ENCODE results near the gene TEX19.
"Not testable (repeated sequence)": the region's sequence is repeated elsewhere in the genome, so short reads cannot be mapped to it uniquely, and the experiment has no call there.

Gene TEX19

DNA sequence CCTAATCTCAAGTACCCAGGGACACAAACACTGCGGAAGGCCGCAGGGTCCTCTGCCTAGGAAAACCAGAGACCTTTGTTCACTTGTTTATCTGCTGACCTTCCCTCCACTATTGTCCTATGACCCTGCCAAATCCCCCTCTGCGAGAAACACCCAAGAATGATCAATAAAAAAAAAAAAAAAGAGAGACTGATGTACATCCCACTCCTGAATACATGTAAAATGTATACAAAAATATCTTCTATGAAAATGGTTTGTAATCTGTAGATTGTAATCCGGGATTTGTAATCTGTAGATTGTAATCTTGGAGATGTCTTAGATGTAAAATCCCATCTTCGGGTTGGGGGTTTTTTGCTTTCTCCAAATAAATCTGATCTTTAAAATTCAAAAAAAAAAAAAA is 18.2 kb downstream of the TEX19 start:
- DNase-seq (ENCODE audit: low spot score), result not testable (repeated sequence)

DNA sequence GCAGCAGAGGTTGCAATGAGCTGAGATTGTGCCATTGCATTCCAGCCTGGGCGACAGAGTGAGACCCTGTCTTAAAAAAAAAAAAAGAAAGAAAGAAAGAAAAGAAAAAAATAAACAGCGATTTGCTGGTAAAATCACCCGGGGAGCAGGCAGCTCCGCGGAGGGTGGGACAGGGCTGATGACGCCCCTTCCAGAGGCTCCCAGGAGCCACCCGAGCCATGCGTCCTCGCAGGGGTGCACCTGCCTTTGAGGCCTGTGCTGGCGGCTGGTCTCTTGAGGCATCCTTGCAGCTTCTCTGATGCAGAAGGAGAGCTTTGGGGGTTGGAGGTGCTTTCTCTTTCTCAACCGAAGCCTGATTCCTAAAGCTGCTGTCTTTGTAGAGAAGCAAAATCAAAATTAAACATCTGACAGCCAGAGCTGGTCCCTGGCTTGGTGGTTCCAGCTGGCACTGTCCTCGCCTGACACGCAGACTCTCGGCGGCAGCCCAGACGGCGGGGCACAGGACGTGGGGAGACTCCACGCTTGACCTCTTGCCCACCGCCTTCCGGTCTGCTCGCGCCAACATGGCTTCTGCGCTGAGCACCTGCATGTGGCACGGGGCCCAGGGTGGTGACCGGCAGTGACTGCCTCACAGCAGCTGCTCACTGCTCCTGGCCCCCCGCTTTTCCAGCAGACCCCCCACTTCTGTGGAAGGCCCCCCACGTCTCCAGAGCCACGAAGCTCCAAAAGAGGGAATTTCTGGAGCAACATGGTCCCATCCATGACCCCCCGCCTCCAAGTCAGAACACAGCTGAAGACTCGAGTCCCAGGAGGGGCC is 19.1 kb downstream of the TEX19 start:
- no peak for DNase-seq (ENCODE audit: low spot score)

DNA sequence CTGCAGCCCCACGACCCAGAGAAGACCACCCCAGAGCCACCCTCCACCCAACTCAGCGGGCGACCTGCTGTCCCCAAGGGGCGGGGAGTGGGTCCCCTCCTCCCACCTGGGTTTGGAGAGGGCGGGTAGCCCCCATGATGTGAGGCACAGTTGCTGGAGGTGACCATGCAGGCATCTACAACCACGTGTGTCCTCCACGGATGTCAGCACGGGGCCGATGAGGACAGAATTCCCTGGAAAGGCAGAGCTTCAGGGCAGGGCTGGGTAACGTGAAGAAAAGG is 19.6 kb downstream of the TEX19 start:
- DNase-seq (ENCODE audit: low spot score), result no peak

DNA sequence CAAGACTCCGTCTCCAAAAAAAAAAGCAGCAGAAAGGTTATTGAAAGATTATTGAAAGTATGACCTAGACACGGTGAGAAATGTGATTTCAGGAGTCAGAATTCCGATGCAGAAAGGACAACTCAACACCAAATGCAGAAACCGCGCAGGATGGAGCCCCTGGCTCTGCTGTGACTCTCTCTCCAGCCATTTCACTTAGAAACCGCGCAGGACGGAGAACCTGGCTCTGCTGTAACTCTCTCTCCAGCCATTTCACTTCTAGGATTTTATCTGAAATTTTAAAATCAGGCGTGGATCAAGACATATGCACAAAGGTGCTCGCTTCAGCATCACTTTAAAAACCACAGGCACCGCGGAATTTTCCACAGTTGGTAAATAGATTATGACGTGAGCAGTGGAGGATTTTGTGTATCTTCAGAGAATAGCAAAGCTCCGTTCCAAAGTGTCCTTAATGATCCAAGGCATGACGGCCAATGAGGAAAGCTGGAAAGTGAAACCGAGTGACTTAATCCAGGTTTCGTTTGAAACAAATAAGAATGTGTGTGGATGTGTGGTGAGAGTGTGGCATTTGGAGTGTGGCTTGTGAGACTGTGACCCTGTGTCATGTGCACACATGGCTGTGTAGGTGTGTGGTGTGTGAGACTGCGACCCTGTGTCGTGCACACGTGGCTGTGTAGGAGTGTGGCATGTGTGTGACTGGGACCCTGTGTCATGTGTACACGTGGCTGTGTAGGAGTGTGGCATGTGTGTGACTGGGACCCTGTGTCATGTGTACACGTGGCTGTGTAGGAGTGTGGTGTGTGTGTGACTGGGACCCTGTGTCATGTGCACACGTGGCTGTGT is 22.0 kb downstream of the TEX19 start:
- no peak for DNase-seq (ENCODE audit: low spot score)

DNA sequence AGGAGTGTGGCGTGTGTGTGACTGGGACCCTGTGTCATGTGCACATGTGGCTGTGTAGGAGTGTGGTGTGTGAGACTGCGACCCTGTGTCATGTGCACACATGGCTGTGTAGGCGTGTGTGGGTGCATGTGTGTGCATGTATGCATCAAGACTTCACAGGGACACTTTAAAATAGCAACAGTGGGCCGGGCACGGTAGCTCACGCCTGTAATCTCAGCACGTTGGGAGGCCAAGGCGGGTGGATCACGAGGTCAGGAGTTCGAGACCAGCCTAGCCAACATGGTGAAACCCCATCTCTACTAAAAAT is 22.6 kb downstream of the TEX19 start:
- not testable (repeated sequence) for DNase-seq (ENCODE audit: low spot score)

DNA sequence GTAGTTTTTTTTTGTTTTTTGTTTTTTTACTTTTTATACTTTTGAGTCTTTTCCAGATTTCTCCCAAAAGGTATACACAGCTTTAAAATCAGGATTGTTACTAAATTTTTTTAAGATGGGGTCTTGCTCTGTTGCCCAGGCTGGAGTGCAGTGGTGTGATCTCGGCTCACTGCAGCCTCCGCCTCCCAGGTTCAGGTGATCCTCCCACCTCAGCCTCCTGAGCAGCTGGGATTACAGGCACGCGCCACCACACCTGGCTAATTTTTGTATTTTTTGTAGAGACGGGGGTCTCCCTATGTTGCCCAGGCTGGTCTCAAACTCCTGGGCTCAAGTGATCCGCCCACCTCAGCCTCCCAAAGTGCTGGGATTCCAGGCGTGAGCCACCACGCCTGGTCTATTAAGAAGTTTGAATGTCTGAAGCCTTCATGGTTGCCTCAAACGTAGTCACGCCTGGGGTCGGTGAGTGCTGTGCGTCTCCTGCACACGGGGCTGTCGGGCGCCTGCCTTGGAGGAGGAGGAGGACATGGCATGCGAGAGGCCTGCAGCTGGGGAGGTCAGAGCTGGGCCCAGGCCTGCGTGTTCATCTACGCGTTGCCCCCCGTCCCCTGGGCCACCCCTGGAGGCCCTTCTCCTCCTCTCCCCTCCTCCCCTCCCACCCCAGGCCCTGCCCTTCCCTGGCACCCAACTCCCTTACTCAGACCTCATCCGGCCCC is 23.3 kb downstream of the TEX19 start:
- DNase-seq (ENCODE audit: low spot score), result not testable (repeated sequence)

DNA sequence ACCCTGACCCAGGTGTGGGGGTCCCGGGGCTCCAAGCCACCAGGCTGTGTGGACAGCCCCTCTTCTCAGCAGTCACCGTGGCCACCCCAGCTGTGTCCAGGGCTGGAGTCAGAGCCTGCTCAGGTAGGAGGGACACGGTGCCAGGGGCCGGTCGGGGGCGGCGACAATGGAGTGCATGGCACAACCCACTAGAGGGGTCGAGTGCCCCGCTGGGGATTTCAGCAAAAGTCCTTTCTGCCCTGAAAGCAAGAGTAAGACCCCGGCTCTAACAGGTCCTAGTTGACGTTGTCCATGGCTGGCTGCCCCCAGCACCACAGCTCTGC is 23.8 kb downstream of the TEX19 start:
- DNase-seq (ENCODE audit: low spot score), result no peak

DNA sequence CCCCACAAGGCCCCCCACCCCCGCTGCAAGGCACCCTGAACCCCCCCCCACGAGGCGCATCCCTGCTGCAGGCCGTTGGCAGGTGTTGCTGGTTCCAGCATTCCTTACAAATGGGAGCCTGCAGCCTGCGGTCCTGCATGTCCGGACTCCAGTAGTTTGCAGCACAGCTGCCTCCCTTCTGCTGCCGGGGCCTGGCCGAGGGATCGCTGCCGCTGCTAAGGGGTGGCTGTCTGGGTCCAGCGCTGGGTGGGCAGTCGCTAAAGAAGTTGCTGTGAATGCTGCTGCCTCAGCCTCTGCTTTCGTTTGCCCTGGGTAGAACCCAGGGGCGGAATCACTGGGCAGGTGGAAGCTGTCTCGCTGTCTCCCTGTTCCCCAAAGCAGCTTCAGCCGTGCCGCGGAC is 24.4 kb downstream of the TEX19 start:
- DNase-seq (ENCODE audit: low spot score), result no peak

DNA sequence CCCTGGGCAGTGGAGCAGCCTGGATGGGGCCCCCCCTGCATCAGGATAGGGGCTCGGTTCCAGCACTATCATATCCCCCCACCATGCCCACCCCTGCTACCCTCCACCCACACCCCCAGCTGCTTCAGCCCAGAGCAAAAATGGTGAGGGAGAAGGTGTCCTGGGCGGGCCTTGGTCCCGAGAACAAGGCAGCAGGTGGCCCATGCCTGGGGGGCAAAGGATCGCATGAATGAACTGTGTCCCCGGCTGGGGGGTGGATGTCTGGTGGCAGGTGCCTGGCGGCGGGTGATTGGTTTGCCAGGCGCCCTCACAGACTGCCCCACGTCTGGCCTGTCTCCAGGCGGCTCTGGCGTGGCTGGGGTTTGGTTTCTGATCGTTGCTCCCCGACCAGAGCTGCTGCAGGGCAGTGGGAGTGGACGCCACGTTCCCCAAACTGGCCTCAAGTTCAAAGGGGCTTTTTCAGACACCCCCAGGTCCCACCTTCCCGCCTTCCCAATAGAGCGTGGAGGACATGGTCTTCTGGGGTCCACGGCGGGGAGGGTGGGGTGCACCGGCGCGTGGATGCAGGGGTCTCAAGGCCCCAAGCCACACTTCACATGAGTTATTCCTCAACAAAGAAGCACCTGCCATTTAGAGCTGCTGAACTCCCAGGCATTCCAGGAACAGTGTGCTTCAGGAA is 25.1 kb downstream of the TEX19 start:
- no peak for DNase-seq (ENCODE audit: low spot score)

DNA sequence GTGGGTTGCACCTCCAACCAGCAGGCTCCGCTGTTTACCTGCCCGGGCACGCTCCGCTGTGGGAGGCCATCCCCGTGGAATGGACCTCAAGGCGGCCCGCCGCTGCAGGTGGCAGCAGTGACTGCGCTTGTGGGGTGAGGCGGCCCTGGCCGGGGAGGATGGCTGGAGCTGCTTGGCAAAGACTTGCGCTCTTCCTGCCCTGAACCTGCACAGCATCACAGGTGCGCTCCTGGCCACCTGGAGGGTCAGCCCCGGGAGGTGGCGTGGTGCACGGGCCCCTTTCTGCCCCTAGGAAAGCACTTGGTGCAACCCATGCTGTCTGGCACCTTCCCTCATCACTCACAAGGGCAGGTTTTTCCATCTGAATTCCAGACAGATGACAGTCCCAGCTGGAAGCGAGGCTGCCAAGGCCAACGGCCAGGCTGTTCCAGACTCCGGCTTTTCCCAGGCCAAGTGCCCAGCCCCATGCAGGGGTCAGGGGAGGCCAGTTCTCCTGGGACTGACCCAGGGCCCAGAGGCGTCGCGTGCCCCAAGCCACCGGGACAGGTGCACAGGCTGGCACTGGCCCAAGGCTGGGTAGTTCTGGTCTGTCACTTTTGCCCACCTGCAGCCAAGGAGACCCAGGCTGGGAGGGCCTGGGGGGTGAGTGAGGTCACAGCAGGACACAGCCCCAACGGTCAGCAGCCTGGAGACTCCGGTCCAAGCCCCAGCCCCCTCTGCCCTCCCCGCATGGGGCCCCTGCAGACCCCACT is 25.9 kb downstream of the TEX19 start:
- DNase-seq (ENCODE audit: low spot score), result no peak

DNA sequence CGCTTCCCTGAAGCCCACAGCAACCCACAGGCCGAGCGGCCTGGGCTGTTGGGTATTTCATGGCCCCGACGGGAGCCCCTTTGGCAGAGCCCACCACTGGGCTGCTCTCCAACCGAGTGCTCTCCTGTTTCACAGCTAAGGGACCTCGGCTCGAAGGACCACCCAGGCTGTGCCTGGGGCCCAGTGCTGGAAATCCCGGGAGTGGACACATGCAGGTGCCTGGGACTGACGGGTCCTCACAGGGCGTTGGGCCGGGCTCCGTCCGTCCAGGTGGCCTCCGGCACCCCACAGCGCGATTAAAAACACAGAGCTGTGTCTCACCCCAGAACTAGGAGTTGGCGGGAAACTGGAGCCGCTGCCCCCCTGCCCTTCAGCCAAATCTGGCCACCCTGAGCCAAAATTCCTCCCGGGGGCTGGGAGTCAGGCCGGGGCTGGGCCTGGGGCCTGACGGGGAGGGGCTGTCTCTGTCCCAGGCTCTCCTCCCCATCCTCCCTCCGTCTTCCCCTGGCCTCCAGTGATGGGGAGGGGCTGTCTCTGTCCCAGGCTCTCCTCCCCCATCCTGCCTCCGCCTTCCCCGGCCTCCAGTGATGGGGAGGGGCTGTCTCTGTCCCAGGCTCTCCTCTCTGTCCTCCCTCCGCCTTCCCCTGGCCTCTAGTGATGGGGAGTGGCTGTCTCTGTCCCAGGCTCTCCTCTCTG is 26.7 kb downstream of the TEX19 start:
- no peak for DNase-seq (ENCODE audit: low spot score)

DNA sequence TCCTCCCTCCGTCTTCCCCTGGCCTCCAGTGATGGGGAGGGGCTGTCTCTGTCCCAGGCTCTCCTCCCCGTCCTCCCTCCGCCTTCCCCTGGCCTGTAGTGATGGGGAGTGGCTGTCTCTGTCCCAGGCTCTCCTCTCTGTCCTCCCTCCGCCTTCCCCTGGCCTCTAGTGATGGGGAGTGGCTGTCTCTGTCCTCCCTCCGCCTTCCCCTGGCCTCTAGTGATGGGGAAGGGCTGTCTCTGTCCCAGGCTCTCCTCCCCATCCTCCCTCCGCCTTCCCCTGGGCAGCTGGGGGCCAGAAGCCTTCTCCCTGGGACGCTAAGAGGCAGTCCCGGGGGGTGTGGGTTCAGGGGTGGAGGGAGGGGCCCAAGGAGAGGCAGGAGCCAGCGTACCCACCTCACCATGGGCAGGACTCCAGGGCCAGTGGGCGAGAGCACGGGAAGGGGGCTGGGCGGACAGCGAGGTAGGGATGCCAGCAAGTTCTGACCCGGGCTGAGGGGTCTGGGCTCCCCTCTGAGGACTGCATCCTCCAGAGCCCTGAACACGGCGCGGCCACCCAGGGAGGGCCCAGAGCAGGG is 27.3 kb downstream of the TEX19 start:
- no peak for DNase-seq (ENCODE audit: low spot score)

DNA sequence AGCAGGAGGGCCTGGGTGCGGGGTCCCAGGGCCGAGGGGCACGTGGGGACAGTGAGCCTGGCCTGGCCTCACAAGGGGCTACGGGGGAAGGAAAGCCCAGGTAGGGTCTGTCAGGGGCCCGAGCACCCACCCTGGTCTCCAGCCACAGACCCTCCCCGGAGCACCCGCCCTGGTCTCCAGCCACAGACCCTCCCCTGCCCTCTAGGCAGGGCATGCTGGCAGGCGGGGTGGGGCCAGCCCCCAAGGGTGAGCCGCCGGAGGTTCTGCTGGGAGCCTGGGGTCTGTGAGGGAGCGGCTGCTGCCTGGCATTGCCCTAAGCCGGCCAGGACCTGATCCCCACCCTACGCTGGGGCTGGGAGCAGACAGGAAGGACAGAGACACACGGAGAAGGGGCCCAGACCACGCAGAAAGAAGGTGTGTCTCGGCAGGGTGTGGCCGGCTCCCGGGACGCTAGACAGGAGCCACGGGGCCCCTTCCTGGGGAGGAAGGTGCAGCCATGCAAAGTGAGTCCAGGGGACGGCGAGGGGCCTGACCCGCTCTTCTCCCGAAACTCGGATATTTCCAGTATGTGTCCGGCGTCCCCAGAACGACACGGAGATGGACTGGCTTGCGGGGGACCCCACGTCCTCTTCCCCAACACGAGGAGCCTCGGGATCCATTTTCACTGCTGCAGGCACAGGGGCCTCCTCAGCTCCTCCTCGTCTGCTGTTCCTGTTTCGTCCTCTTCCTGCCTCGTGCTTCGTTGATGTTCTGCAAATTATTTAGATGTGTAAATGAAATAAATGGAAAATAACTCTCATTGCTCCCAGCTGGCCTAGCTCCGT is 28.0 kb downstream of the TEX19 start:
- no peak for DNase-seq (ENCODE audit: low spot score)

DNA sequence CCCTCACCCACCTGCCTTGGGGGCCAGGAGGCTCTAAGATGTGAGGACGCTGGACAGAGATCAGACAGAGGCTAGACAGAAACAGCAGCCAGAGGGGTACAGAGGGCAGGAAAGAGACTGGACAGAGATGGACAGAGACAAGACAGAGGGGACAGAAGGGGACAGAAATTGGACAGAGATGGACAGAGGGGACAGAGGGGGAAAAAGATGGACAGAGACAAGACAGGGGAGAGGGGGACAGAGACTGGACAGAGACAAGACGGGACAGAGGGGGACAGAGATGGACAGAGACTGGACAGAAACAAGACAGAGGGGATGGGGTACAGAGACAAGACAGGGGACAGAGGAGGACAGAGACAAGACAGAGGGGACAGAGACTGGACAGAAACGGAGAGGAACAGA is 28.7 kb downstream of the TEX19 start:
- DNase-seq (ENCODE audit: low spot score), result no peak

DNA sequence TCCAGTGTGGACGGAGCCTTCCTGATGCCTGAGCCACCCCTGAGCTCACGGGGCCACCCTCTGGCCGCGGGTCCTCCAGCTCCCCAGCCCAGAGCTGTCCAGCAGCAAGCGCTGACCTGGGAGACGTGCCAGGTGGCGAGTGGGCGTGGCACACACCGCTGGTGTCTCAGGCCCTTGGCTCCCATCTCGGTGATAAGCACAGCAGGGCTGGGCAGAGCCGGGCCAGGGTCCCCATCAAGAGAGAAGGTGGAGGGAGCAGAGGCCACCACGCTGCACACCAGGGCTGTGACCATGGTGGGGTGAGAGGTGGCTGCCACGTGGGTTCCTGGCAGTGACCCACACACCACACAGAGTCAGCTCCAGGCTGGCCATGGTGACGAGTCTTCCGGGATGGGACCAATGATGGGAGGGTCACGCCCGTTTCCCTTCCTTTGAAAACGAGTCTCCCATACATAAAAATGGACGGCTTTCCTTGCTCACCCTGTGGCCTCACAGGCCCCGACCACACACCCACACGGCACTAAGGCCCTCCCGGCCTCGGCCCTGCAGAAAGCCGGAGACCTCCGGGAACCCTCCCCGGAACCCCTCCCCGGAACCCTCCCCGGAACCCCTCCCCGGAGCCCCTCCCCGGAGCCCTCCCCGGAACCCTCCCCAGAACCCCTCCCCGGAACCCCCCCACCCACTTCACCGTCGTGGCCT is 29.3 kb downstream of the TEX19 start:
- no peak for DNase-seq (ENCODE audit: low spot score)

DNA sequence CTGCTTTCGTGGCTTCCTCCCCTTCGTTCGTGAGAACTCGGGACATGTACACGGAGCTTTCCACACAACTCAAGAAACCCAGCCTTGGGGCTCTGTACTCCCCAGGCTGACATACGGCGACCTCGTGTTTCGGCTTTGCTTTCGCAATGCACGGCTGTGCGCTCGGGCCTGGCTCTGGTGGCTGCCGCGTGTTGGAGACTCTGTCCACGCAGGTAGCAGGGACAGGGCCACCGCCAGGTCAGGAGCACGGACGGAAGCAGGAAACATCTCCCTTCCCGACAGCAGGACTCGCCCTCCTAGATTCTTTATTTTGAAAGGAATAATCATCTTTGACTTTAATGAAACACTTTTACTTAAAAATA is 29.9 kb downstream of the TEX19 start:
- no peak for DNase-seq (ENCODE audit: low spot score)

DNA sequence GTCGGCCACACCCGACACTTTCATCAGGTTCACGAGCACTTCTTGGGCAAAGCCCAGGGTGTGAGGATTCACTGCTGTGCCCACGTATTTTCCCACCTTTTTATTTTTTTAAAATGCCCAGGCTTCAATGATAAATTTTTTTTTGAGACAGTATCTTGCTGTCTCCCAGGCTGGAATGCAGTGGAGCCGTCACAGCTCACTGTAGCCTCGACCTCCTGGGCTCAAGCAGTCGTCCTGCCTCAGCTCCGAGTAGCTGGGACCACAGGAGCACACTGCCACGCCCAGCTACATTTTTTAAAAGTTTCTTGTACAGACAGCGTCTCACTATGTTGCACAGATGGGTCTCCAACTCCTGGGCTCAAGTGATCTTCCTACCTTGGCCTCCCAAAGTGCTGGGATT is 30.3 kb downstream of the TEX19 start:
- no peak for DNase-seq (ENCODE audit: low spot score)

DNA sequence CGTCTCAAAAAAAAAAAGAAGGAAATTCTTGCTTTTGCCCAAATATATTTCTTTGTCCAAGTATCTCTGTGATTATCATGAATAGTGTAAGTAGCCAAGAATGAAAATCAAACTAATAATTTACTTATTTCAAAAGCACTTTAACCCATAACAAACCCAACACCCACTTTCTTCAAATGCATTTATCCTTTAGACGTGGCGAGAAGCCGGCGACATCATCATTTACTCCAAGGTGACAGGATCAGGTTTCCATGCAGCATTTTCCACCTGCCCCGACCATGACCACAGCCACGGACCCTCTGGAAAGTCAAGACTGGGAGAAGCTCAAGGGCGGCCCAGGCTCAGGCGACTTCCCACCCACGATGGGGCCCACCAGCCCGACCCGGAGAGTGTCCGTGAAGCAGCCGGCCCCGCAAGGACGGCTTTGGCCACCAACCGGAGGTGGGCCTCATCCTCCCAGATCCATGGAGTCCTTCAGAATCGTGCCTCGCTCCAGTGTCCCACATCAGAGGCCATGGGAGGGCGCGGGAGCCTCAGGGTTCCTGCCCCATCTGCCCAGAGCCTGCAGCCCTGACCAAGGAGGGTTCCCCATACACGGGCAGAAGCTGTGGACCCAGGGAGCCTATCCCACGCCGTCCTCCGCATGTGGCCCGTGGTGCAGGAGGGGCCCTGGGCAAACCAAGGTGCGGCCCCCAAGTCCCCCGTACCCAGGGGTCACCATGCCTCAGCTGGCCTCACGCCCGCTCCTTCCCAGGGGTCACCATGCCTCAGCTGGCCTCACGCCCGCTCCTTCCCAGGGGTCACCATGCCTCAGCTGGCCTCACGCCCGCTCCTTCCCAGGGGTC is 31.2 kb downstream of the TEX19 start:
- DNase-seq (ENCODE audit: low spot score), result no peak

All from CD4-positive, alpha-beta T cell treated with Interleukin-6 at 100 ng/mL for 8 hours (primary cell).